DOHH2 (cell line): ENCODE measurements around the gene HHLA2.

Experiments
- CTCF ChIP-seq: fragments of 200-600 bp; sonication (generic); IDR thresholded peaks from one replicate; pipeline ENCODE4 v1.5.1; 2014; ENCODE audit warnings: antibody characterized with exemption, mild to moderate bottlenecking, low read depth, low read length; ENCODE audit not compliant: poor library complexity, severe bottlenecking
- EZH2phosphoT487 ChIP-seq: fragments of 200-600 bp; sonication (generic); IDR thresholded peaks from 2 replicates; pipeline ENCODE4 v1.6.1; 2017; ENCODE audit warnings: borderline replicate concordance, mild to moderate bottlenecking, antibody characterized with exemption, low read length, moderate library complexity, mixed read lengths

- TF ChIP-seq CTCF (no peak), EZH2phosphoT487 (no peak)
These were observed 6.2 kb downstream of the HHLA2 start for GRCh38 chr3:108302570-108302969.
